Measurements from ENCODE around the gene DCUN1D1. TPM values are rescaled to one million over a fixed set of nuclear protein-coding genes. Genes with fewer than 3 reads are reported as not detected.

DCUN1D1 gene
- total RNA-seq, 1 donor from 2014 or later = 31.2 TPM

DNA sequence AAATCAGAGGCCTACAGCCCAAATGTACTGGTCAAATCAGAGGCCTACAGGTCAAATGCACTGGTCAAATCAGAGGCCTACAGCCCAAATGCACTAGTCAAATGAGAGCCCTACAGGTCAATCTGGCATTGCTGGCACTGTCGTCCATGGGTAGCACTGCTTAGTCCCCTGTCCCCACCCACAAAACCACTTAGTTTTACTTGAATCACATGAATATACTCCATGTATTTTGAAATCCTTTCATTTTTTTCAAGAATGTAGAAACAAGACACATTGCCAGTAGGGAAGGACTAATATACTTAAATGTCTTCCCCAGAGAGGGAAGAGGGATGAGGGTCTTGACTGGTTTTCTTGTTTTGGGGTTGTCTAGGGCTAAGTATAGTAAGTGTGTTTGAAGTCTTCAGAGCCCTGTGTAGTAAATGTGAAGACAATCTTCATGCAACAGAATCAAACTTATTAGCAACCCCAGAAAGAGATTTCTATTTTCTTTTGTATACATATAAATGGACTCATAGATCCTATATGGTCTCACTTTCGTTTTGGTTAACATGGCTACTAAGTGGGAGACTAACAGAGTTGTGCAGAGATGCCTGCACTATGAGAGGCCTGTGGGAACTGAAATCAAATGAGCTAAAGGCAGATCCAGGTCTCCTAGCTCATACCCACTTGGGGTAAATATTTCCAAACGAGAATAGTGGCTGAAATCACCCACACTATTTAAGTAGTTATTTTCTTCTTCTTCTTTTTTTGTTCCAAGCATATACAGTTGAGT lies 38.3 kb upstream of the DCUN1D1 start:
- H3K27ac Mint-ChIP-seq (ENCODE audit: unreplicated experiment) = no peak overlapping the region
- no peak for DNase-seq
- no peak overlapping the region for H3K4me3 Mint-ChIP-seq (ENCODE audit: unreplicated experiment)
- TF ChIP-seq, protein P1, sequence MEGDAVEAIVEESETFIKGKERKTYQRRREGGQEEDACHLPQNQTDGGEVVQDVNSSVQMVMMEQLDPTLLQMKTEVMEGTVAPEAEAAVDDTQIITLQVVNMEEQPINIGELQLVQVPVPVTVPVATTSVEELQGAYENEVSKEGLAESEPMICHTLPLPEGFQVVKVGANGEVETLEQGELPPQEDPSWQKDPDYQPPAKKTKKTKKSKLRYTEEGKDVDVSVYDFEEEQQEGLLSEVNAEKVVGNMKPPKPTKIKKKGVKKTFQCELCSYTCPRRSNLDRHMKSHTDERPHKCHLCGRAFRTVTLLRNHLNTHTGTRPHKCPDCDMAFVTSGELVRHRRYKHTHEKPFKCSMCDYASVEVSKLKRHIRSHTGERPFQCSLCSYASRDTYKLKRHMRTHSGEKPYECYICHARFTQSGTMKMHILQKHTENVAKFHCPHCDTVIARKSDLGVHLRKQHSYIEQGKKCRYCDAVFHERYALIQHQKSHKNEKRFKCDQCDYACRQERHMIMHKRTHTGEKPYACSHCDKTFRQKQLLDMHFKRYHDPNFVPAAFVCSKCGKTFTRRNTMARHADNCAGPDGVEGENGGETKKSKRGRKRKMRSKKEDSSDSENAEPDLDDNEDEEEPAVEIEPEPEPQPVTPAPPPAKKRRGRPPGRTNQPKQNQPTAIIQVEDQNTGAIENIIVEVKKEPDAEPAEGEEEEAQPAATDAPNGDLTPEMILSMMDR (IDR thresholded peaks at IDR 0.05; ENCODE audit: partially characterized antibody, unreplicated experiment) = no peak
- no peaks in the 10 kb centered on the region for H3K9me3 Mint-ChIP-seq (ENCODE audit: unreplicated experiment)
- H3K4me1 Mint-ChIP-seq (ENCODE audit: low read depth, unreplicated experiment) = no peaks in the 10 kb centered on the region
- H3K27me3 Mint-ChIP-seq (ENCODE audit: unreplicated experiment) = no peaks in the 10 kb centered on the region
- H3K36me3 Mint-ChIP-seq (ENCODE audit: unreplicated experiment) = no peaks in the 10 kb centered on the region

DNA sequence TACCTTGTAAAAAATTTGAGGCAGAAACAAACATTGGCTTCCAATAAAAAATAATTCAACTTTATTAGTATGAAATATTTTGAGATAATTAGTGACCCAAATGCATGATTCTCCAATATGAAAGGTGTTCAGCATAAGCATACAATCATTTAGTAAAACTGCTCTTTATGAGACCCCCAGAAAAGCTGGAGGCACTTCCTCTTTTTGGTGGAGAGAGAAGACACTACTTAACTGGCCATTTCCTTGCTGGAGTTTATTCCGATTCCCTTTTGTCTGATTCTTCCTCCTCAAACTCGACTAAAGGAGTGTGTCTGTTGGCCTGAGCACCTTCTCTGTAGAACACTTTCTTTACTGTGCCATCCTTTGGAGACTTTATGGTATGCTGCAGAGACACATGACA lies 34.8 kb upstream of the DCUN1D1 start:
- no peaks in the 10 kb centered on the region for H3K36me3 Mint-ChIP-seq (ENCODE audit: unreplicated experiment)
- no peak overlapping the region for H3K27ac Mint-ChIP-seq (ENCODE audit: unreplicated experiment)
- no peak overlapping the region for H3K4me3 Mint-ChIP-seq (ENCODE audit: unreplicated experiment)
- no peak for DNase-seq
- TF ChIP-seq, protein P1 (IDR thresholded peaks at IDR 0.05; ENCODE audit: partially characterized antibody, unreplicated experiment) = no peak
- H3K27me3 Mint-ChIP-seq (ENCODE audit: unreplicated experiment) = no peaks in the 10 kb centered on the region
- peaks cover 5% of the 10 kb centered on the region for H3K4me1 Mint-ChIP-seq (ENCODE audit: low read depth, unreplicated experiment)
- H3K9me3 Mint-ChIP-seq (ENCODE audit: unreplicated experiment) = no peaks in the 10 kb centered on the region

DNA sequence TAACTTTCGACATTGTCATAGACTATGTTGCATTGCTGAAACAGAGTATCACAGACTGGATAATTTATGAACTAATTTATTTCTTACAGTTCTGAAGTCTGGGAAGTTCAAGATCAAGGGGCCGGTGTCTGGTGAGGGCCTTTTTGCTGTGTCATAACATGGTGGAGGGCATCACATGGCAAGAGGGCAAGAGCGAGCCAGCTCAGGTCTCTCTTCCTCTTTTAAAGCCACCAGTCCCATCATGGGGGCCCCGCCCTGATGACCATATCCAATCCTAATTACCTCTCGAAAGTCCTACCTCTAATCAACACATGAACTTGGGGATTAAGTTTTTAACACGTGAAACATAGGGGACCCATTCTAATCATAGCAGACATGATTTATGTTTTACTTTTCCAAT lies 33.5 kb upstream of the DCUN1D1 start:
- Mint-ChIP-seq H3K4me3 (ENCODE audit: unreplicated experiment) (no peak overlapping the region), H3K4me1 (ENCODE audit: low read depth, unreplicated experiment) (peaks cover 5% of the 10 kb centered on the region), H3K9me3 (ENCODE audit: unreplicated experiment) (peaks cover 3% of the 10 kb centered on the region)

DNA sequence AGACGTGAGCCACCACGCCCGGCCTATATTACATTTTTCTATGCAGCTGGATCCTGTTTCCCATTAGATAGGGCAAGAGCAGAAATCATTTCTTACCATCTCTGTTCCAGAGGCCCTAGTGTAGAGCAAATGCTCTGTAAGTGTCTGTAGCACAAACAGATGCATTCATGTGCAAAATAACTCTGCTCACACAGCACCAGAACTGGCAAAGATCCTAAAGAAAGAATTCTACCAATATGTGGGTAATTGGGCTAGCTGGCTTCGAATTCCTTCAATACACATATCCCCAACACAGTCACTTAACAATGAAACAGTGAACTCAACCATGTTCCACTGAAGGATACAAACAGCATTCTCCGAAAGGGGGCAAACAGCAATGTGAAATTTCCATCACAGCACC lies 32.7 kb upstream of the DCUN1D1 start:
- Mint-ChIP-seq H3K36me3 (ENCODE audit: unreplicated experiment) (no peaks in the 10 kb centered on the region), H3K27me3 (ENCODE audit: unreplicated experiment) (no peaks in the 10 kb centered on the region), H3K4me3 (ENCODE audit: unreplicated experiment) (no peak overlapping the region), H3K4me1 (ENCODE audit: low read depth, unreplicated experiment) (peaks cover 5% of the 10 kb centered on the region), H3K9me3 (ENCODE audit: unreplicated experiment) (peaks cover 3% of the 10 kb centered on the region), H3K27ac (ENCODE audit: unreplicated experiment) (no peak overlapping the region)
- DNase-seq = no peak
- TF ChIP-seq, protein P1 (IDR thresholded peaks at IDR 0.05; ENCODE audit: partially characterized antibody, unreplicated experiment) = no peak

More for the DNA sequence above, 33.5 kb upstream of the DCUN1D1 start:
- no peak overlapping the region for H3K27ac Mint-ChIP-seq (ENCODE audit: unreplicated experiment)
- H3K36me3 Mint-ChIP-seq (ENCODE audit: unreplicated experiment) = no peaks in the 10 kb centered on the region
- TF ChIP-seq, protein P1 (IDR thresholded peaks at IDR 0.05; ENCODE audit: partially characterized antibody, unreplicated experiment) = no peak
- no peaks in the 10 kb centered on the region for H3K27me3 Mint-ChIP-seq (ENCODE audit: unreplicated experiment)
- no peak for DNase-seq

DNA sequence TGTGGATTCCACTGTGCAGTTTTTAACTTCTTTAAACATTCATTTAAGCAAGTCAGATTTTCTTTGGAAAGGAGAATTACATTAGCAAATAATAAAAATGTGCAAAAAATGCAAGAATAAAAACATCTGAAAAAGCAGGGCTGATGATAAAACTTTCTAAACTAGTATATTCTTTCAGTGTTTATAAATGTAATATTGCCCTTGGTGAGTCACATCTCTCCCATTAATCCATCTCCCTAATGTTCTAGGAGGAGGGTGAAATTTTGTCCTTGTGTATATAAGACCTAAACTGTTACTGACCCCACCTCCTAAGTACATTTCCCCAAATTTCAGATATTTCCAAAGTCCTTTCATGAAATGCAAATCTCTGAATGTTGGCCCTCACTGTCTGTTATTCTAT lies 28.5 kb upstream of the DCUN1D1 start:
- no peak overlapping the region for H3K27ac Mint-ChIP-seq (ENCODE audit: unreplicated experiment)
- peaks cover 3% of the 10 kb centered on the region for H3K9me3 Mint-ChIP-seq (ENCODE audit: unreplicated experiment)
- TF ChIP-seq, protein P1 (IDR thresholded peaks at IDR 0.05; ENCODE audit: partially characterized antibody, unreplicated experiment) = no peak
- H3K36me3 Mint-ChIP-seq (ENCODE audit: unreplicated experiment) = no peaks in the 10 kb centered on the region
- no peak for DNase-seq
- H3K4me1 Mint-ChIP-seq (ENCODE audit: low read depth, unreplicated experiment) = peaks cover 5% of the 10 kb centered on the region
- no peak overlapping the region for H3K4me3 Mint-ChIP-seq (ENCODE audit: unreplicated experiment)
- H3K27me3 Mint-ChIP-seq (ENCODE audit: unreplicated experiment) = no peaks in the 10 kb centered on the region

Data from glutamatergic neuron (in vitro differentiated cells).